Right lobe of liver (tissue), 6 donors: Measurements from ENCODE around the gene MNX1. TPM values are rescaled to one million over a fixed set of nuclear protein-coding genes. Genes with fewer than 3 reads are reported as not detected.
A peak's percentile ranks its signal among the peaks of the same experiment; 100 is the strongest.

Experiments used
- ATAC-seq, 4 donors: fragments of 200-7000 bp; cut with Tn5 transposase; one replicate each; pipeline ENCODE4 v1.9.1; 2020; ENCODE audit warnings: mild to moderate bottlenecking in 4 of 4, moderate library complexity in 4 of 4
- DNase-seq, 3 donors: peaks; one replicate each; pipeline ENCODE4 v3.0.0-alpha.2; 2020
- H3K27ac ChIP-seq, 3 donors: fragments of 200-600 bp; one replicate each; pipeline ENCODE4 v1.8.0; 2022
- H3K27me3 ChIP-seq, 2 donors: fragments of 200-600 bp; one replicate each; pipeline ENCODE4 v1.8.0; 2022
- H3K36me3 ChIP-seq, 4 donors: fragments of 200-600 bp; sonication (generic) in 1 of 4; one replicate each; pipeline versions ENCODE4 v1.5.1 to v1.8.0; 2017 to 2022; ENCODE audit warnings: control low read depth in 1 of 4
- H3K4me1 ChIP-seq, 4 donors: fragments of 200-600 bp; sonication (generic) in 1 of 4; one replicate each; pipeline versions ENCODE4 v1.5.1 to v1.8.0; 2017 to 2022; ENCODE audit warnings: control low read depth in 1 of 4
- H3K4me3 ChIP-seq, 3 donors: fragments of 200-600 bp; one replicate each; pipeline ENCODE4 v1.8.0; 2022
- H3K9me3 ChIP-seq, 4 donors: fragments of 200-600 bp; sonication (generic) in 1 of 4; one replicate each; pipeline versions ENCODE4 v1.5.1 to v1.8.0; 2017 to 2022; ENCODE audit warnings: control low read depth in 1 of 4
- POLR2A ChIP-seq: fragments of 450-650 bp; IDR thresholded peaks from one replicate; pipeline ENCODE4 v1.6.1; 2017; ENCODE audit warnings: antibody characterized with exemption, mild to moderate bottlenecking
- WGBS: methylation state at CpG from one replicate; pipeline ENCODE4 v1.1.6; 2018; ENCODE audit warnings: low coverage, low lambda C conversion rate; ENCODE audit not compliant: insufficient coverage; ENCODE audit errors: missing lambda C conversion rate; 5-methylcytosine and 5-hydroxymethylcytosine counted together
- intact Hi-C, 2 donors: fragments of 100-400 bp; cut with DNase I; formaldehyde crosslinking; loops; one replicate each; pipeline versions ENCODE4 v1.11.2 to v1.14.1; 2022
- total RNA-seq, 6 experiments: library from RNA; depleted of rRNA in 2 of 6; stranded (reverse); fragments of >200 nt in 2 of 6; fragmentation: NEBNext Ultra II Directional in 3 of 6; extraction: Animal tissue kit (Norgen Biotek cat#: 25700) in 3 of 6; gene quantifications; one replicate each; pipeline versions ENCODE4 v1.1.0 to v1.2.4, GENCODE V29; 2016 to 2023
- TF ChIP-seq, protein P1 (sequence below), 4 donors: fragments of 200-600 bp in 3 of 4; fragments of 450-650 bp in 1 of 4; IDR thresholded peaks; one replicate each; pipeline versions ENCODE4 v1.5.1 to v1.8.0; 2016 to 2022; ENCODE audit warnings: antibody characterized with exemption in 4 of 4, mild to moderate bottlenecking in 2 of 4
- donor health status: DM: no; HTN: yes; CAD: no.
- donor health status: DM: no; HTN: no; CAD: no.
- donor health status: DM: no; HTN: no; CAD: no.
- donor health status: DM: no; HTN: yes; CAD: no.
- donor health status: DM: no; HTN: yes; CAD: no.

The MNX1 gene
- total RNA-seq, 6 experiments from 2014 or later, result not detected

GRCh38 chr7:157032644-157033482 is 22.4 kb upstream of the MNX1 start:
- H3K36me3 ChIP-seq, result no peaks in the 10 kb centered on the region
- no peaks in the 10 kb centered on the region for H3K9me3 ChIP-seq
- H3K27ac ChIP-seq, result no peak overlapping the region
- intact Hi-C loops, result no loop called here
- ATAC-seq, result peak in 1 of 4 donors; percentile 21
- H3K27me3 ChIP-seq, result no peaks in the 10 kb centered on the region
- WGBS, result 45% methylated on average over 10 of the region's 25 CpGs
- TF ChIP-seq, protein P1, sequence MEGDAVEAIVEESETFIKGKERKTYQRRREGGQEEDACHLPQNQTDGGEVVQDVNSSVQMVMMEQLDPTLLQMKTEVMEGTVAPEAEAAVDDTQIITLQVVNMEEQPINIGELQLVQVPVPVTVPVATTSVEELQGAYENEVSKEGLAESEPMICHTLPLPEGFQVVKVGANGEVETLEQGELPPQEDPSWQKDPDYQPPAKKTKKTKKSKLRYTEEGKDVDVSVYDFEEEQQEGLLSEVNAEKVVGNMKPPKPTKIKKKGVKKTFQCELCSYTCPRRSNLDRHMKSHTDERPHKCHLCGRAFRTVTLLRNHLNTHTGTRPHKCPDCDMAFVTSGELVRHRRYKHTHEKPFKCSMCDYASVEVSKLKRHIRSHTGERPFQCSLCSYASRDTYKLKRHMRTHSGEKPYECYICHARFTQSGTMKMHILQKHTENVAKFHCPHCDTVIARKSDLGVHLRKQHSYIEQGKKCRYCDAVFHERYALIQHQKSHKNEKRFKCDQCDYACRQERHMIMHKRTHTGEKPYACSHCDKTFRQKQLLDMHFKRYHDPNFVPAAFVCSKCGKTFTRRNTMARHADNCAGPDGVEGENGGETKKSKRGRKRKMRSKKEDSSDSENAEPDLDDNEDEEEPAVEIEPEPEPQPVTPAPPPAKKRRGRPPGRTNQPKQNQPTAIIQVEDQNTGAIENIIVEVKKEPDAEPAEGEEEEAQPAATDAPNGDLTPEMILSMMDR (IDR thresholded peaks at IDR 0.05), result no peak
- no peak for TF ChIP-seq POLR2A
- no peak overlapping the region for H3K4me3 ChIP-seq
- H3K4me1 ChIP-seq, result no peaks in the 10 kb centered on the region
- DNase-seq, result peak in 1 of 3 donors; percentile 26

GRCh38 chr7:157032128-157032527 is 21.7 kb upstream of the MNX1 start:
- Histone ChIP-seq H3K27ac (no peak overlapping the region), H3K36me3 (no peaks in the 10 kb centered on the region), H3K4me1 (no peaks in the 10 kb centered on the region), H3K27me3 (no peaks in the 10 kb centered on the region), H3K4me3 (no peak overlapping the region), H3K9me3 (no peaks in the 10 kb centered on the region)
- ATAC-seq (no peak), DNase-seq (peak in 1 of 3 donors; percentile 10)
- WGBS, result 29% methylated on average over 3 of the region's 4 CpGs
- TF ChIP-seq, protein P1 (IDR thresholded peaks at IDR 0.05), result no peak
- TF ChIP-seq POLR2A, result no peak
- intact Hi-C loops, result no loop called here

DNA sequence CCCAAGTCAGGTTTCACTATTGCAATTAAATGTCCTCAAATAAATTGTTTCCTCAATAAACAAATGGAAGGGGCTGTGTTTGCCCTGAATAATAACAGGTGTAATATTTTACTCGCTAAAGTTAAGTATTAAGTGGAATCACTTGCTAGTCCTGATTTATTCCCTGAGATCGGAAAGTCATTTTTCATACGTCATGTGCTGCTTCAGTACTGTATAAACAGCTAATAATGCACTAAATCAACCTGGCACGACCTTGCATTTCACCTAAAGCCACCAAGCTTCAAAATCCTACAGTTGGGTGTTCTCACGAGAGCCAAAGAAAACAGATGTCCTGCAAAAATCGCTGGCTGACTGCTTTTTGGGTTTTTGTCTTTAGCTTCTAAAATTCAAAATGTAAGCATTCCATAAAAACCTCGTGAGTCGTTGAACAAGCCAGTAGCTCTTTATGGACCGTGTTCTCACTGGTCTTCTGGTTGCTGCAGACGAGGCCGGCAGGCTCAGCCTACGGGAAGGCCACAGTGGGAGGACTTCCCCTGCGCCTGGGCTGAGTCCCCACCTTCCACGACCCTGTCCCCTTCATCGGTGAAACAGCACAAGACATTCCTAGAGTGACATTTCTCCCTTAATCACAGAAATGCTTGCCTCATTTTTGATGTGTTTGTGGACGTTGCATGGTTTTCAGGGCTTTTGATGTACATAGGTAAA is 17.9 kb upstream of the MNX1 start:
- no peaks in the 10 kb centered on the region for H3K9me3 ChIP-seq
- H3K4me1 ChIP-seq, result no peaks in the 10 kb centered on the region
- H3K36me3 ChIP-seq, result no peaks in the 10 kb centered on the region
- intact Hi-C loops, result no loop called here
- H3K27ac ChIP-seq, result no peak overlapping the region
- peak in 1 of 3 donors; percentile 28 for DNase-seq
- TF ChIP-seq, protein P1 (IDR thresholded peaks at IDR 0.05), result no peak
- TF ChIP-seq POLR2A, result no peak
- no peak for ATAC-seq
- WGBS, result 46% methylated on average over 12 of the region's 16 CpGs
- peaks cover 0 to 9% of the 10 kb centered on the region in 2 donors for H3K27me3 ChIP-seq
- H3K4me3 ChIP-seq, result no peak overlapping the region

DNA sequence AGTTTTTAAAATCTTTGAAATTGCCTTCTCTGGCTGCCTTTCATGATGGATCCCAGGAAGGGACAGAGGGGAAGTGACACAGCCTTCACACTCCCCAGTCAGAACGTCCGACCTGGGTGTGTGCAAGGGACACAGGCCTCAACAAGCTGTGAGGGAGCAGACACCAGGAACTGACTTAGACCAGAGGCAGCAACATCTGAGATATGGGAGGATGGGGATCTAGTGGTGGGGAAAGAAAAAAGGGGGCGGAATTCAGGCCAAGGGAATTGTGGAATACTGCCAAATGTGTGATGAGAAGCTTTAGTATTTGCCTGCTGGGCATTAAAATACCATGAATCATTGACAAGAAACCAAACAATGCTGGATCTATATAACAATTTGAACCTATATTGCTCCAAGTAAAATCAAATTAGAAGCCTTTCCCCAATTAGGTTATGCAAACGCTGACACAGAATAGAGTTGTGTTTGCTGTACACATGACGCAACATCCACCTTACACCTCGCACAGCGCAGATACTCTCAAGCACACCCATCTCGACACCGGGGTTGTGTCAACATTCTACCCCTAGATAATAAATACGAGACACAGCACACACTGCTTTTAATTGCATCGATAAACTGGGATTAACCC is 17.2 kb upstream of the MNX1 start:
- ATAC-seq, result peak in 1 of 4 donors; percentile 60
- TF ChIP-seq, protein P1 (IDR thresholded peaks at IDR 0.05), result no peak
- Histone ChIP-seq H3K4me3 (no peak overlapping the region), H3K27ac (no peak overlapping the region), H3K27me3 (peaks cover 0 to 15% of the 10 kb centered on the region in 2 donors), H3K4me1 (no peaks in the 10 kb centered on the region), H3K9me3 (no peaks in the 10 kb centered on the region), H3K36me3 (no peaks in the 10 kb centered on the region)
- DNase-seq, result peak in 1 of 3 donors; percentile 25
- 32% methylated on average over 11 of the region's 11 CpGs for WGBS
- intact Hi-C loops, result no loop called here
